Choroid plexus epithelial cell (primary cell): ENCODE measurements around the gene DVL1.

ENCODE experiments used
- DNase-seq: peaks from one replicate; pipeline ENCODE4 v3.0.0-alpha.2; 2010; ENCODE audit warnings: low read depth
- H3K4me3 ChIP-seq: 2 replicates; pipeline ENCODE4 v1.5.1; 2011; ENCODE audit warnings: low read depth, mild to moderate bottlenecking, control low read depth, low read length, moderate library complexity
- TF ChIP-seq, protein P1 (sequence below): conservative IDR thresholded peaks from 2 replicates; pipeline ENCODE4 v1.5.1; 2011; ENCODE audit warnings: low read depth, mild to moderate bottlenecking, control low read depth, inconsistent platforms, low read length, moderate library complexity

The DVL1 gene

DNA sequence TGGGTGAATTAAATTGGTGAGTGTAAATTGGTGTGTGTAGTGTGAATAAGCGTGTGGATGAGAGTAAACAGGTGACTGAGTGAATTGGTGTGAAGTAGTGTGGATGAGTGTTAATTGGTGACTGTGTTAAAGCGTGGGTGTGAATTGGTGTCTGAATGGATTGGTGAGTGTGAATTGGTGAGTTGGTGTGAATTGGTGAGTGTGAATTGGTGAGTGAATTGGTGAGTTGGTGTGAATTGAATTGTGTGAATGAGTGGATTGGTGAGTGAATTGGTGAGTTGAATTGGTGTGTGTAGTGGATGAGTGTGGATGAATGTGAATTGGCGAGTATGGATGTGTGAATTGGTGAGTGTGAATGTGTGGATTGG lies 17.5 kb upstream of the DVL1 start:
- TF ChIP-seq, protein P1, sequence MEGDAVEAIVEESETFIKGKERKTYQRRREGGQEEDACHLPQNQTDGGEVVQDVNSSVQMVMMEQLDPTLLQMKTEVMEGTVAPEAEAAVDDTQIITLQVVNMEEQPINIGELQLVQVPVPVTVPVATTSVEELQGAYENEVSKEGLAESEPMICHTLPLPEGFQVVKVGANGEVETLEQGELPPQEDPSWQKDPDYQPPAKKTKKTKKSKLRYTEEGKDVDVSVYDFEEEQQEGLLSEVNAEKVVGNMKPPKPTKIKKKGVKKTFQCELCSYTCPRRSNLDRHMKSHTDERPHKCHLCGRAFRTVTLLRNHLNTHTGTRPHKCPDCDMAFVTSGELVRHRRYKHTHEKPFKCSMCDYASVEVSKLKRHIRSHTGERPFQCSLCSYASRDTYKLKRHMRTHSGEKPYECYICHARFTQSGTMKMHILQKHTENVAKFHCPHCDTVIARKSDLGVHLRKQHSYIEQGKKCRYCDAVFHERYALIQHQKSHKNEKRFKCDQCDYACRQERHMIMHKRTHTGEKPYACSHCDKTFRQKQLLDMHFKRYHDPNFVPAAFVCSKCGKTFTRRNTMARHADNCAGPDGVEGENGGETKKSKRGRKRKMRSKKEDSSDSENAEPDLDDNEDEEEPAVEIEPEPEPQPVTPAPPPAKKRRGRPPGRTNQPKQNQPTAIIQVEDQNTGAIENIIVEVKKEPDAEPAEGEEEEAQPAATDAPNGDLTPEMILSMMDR: no peak
- H3K4me3 ChIP-seq: no peak overlapping the region
- DNase-seq: no peak

DNA sequence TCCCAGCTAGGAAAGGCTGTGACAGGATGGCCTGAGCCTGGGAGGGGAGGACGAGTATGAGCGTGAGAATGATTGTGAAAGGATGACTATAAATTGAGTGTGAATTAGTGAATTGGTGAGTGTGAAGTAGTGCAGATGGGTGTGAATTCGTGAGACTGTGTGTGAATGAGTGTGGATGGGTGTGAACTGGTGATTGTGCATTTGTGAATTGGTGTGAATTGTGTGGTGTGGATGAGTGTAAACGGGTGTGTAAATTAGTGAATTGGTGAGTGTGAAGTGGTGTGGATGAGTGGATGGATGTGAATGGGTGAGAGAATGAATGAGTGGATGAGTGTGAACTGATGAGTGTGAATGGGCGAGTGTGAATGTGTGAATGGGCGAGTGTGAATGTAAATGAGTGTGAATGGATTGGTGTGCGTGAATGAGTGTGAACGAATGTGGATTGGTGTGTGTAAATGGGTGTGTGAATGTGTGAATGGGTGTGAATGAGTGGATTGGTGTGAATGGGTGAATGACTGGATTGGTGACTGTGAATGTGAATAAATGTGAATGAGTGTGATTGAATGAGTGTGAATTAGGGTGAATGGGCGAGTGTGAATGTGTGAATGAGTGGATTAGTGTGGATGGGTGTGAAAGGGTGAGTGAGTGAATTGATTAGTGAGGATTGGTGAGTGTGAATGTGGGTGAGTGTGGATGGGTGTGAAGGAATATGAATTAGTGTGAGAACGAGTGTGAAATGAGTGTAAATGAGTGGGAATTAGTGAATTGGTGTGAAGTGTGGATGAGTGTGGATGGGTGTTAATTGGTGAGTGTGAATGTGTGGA lies 16.9 kb upstream of the DVL1 start:
- no peak overlapping the region for H3K4me3 ChIP-seq
- DNase-seq: no peak
- TF ChIP-seq, protein P1: no peak

DNA sequence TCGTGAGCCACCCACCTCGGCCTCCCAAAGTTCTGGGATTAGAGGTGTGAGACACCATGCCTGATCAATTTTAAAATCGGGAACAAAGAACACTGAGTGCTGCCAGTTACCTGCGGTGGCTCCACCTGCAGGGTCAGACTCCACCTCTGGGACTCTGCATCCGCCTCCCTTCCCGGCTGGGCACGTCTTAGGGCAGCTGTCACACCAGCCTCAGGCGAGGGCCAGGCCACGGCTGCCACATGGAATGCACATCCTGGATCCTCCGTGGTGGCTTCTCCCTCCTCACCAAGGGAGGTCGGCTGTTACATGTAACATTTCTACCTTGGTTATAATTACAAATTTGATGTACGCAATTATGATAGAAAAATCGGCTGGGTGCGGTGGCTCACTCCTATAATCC lies 15.0 kb upstream of the DVL1 start:
- TF ChIP-seq, protein P1: no peak
- no peak for DNase-seq
- H3K4me3 ChIP-seq: no peak overlapping the region

DNA sequence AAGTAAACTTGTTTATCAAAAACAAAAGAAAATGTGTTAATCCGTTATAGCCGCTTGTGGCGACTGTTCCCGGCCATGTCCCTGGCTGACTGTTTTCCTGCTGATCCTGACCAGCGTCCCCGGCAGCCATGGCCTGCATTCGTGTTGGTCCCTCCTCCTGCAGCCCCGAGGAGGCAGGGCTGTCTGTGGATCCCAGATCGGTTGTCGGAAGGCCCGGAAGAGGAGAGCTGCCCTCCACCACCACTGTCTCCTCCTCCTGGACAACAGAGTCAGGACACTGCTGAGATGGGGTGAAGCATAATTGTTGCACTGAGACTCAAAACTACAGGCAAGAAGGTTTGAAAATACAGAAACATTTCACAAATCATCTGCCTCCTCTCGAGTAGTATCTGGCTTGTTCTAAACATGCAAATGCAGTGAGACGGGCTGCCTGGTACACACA lies 12.8 kb upstream of the DVL1 start:
- peak overlapping the region; percentile 25 for H3K4me3 ChIP-seq
- peak; percentile 92 for DNase-seq
- TF ChIP-seq, protein P1: peak; percentile 55

DNA sequence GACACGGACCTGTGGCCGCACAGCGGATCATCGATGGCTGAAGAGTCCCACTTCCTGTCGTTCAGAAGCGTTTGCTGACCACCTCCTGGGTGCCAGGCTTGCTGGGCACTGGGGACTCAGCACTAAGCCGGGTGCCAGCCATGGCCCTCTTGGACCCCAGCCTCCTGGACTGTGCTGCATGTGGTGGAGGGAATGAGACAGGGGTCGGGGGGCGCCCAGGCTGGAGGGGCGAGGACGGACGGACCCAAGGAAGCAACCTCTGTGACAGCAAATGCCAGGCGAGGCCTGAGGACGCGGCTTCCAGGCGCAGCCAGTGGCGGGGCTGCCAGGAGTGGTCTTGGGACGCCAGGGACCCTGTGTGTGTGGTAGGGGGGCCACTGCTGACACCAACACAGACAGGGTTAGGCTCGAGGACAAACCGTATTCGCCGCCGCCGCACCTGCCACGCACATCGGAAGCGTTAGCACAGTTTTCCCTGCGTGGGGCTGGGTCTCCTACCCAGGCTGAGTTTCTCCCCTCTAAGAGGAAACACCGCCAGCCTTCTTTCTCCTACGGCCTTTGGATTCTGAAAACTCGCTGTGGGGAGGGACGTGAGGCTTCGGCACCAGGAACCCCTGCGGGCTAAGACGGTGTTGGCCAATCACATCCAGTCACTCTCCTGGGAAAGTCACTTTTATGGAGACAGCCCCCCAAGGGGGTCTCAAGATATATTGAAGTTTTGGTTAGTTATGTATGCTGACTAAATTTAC lies 12.2 kb upstream of the DVL1 start:
- peak; percentile 43 for DNase-seq
- H3K4me3 ChIP-seq: peak overlapping the region; percentile 25
- TF ChIP-seq, protein P1: no peak

DNA sequence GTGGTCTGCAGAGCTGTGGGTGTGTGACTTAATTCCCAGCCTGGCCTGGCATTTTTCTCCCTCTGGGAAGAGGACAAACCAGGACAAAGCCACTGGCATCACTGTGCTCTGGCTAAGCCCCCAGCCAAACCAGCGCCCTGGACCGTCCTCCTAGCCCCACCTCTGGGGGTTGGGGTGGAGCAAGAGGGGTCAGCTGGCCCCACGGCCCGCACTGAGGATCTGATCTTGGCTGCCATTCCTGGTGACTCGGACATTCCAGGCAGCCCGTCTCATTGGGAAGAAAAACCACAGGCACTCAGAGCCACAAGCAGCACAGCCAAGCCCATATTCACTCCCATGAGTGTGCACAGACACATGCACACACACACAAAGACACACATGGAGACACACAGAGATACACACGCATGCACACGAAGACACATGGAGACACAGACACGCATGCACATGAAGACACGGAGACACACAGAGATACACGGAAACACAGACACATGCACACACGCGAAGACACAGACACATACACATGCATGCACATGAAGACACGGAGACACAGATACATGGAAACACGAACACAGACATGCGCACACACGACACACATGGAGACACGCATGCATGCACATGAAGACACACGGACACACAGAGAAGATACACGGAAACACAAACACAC lies 11.4 kb upstream of the DVL1 start:
- TF ChIP-seq, protein P1: no peak
- H3K4me3 ChIP-seq: no peak overlapping the region
- peak; percentile 86 for DNase-seq
